Endothelial cell of umbilical vein (primary cell): ENCODE data around the gene COMMD10. TPM values are rescaled to one million over a fixed set of nuclear protein-coding genes. Genes with fewer than 3 reads are reported as not detected.

Experiments
- BruUV-seq: library from RNA; stranded (reverse); fragments of 400-500 nt; replicated peaks from 2 replicates; lab custom pipeline; 2021; lab: Mats Ljungman, UMichigan
- CTCF ChIA-PET: fragments of 300-600, 350-600 bp; sonication (Branson Sonifier 250); formaldehyde crosslinking; loops from one replicate; lab custom pipeline; 2021; ENCODE audit warnings: antibody characterized with exemption, inconsistent platforms; lab: Charles Lee
- POLR2A ChIA-PET: fragments of 300-600, 350-600 bp; sonication (Branson Sonifier 250); formaldehyde crosslinking; loops from one replicate; lab custom pipeline; 2021; ENCODE audit warnings: antibody characterized with exemption, inconsistent platforms; lab: Charles Lee
- DNase-seq: peaks from one replicate; pipeline ENCODE4 v3.0.0-alpha.2; 2011; ENCODE audit warnings: low read depth, low spot score
- FAIRE-seq: peaks from 2 replicates; lab custom pipeline; 2011; peaks lifted over from hg19 to GRCh38; lab: Jason Lieb, UNC
- H2AFZ ChIP-seq: 2 replicates; pipeline ENCODE4 v1.6.0; 2012; ENCODE audit warnings: low read depth, low read length, control low read depth, inconsistent platforms
- H3K27ac ChIP-seq: 2 replicates; pipeline ENCODE4 v1.5.1; 2011; ENCODE audit warnings: low read depth, mild to moderate bottlenecking, control low read depth, low read length, moderate library complexity; ENCODE audit not compliant: insufficient read depth
- H3K27me3 ChIP-seq, 2 experiments: 2 replicates each; pipeline versions ENCODE4 v1.6.0 to v1.6.1; 2011; ENCODE audit warnings: low read length in 2 of 2, mixed read lengths in 1 of 2; ENCODE audit not compliant: control insufficient read depth in 2 of 2, insufficient read depth in 2 of 2
- H3K36me3 ChIP-seq, 2 experiments: 2 replicates in 1 of 2; 3 replicates in 1 of 2; pipeline ENCODE4 v1.5.1; 2011; ENCODE audit warnings: low read length in 2 of 2, mild to moderate bottlenecking in 1 of 2, moderate library complexity in 1 of 2; ENCODE audit not compliant: control insufficient read depth in 2 of 2, insufficient read depth in 2 of 2; ENCODE audit errors: extremely low read depth in 1 of 2
- H3K4me1 ChIP-seq: 3 replicates; pipeline ENCODE4 v1.5.1; 2011; ENCODE audit warnings: mild to moderate bottlenecking, low read length; ENCODE audit not compliant: control insufficient read depth, insufficient read depth; ENCODE audit errors: extremely low read depth
- H3K4me2 ChIP-seq: 2 replicates; pipeline ENCODE4 v1.6.1; 2011; ENCODE audit warnings: low read length, control low read depth, mixed read lengths; ENCODE audit not compliant: insufficient read depth
- H3K4me3 ChIP-seq, 3 experiments: fragments of 200-600 bp in 1 of 3; sonication (generic), shearing (Covaris generic) in 1 of 3; replicated peaks in 1 of 3; 2 replicates each; pipeline ENCODE4 v1.5.1; 2011 to 2016; ENCODE audit warnings: control low read depth in 3 of 3, low read length in 3 of 3, mild to moderate bottlenecking in 2 of 3, inconsistent platforms in 1 of 3, low read depth in 1 of 3, moderate library complexity in 1 of 3; ENCODE audit not compliant: insufficient read depth in 1 of 3
- H3K79me2 ChIP-seq: 2 replicates; pipeline ENCODE4 v1.6.0; 2012; ENCODE audit warnings: low read length, inconsistent platforms; ENCODE audit not compliant: control insufficient read depth, insufficient read depth
- H3K9ac ChIP-seq: replicated peaks from 2 replicates; pipeline ENCODE3; 2011; ENCODE audit warnings: low read length, control low read depth; ENCODE audit not compliant: insufficient read depth; ENCODE audit errors: extremely low read depth
- H3K9me1 ChIP-seq: replicated peaks from 3 replicates; pipeline ENCODE4 v1.6.0; 2011; ENCODE audit warnings: mild to moderate bottlenecking, low read length; ENCODE audit not compliant: control insufficient read depth, insufficient read depth; ENCODE audit errors: extremely low read depth
- H3K9me3 ChIP-seq: replicated peaks from 2 replicates; pipeline ENCODE4 v1.5.1; 2012; ENCODE audit warnings: low read length, inconsistent platforms; ENCODE audit not compliant: control insufficient read depth, insufficient read depth
- H4K20me1 ChIP-seq: replicated peaks from 2 replicates; pipeline ENCODE3; 2011; ENCODE audit warnings: mild to moderate bottlenecking, low read length; ENCODE audit not compliant: control insufficient read depth, insufficient read depth; ENCODE audit errors: extremely low read depth
- EZH2 ChIP-seq: IDR thresholded peaks from 2 replicates; pipeline ENCODE4 v1.6.1; 2012; ENCODE audit warnings: borderline replicate concordance, low read depth, mild to moderate bottlenecking, moderate library complexity, low read length, inconsistent platforms; ENCODE audit not compliant: severe bottlenecking
- FOS ChIP-seq: IDR thresholded peaks from 2 replicates; pipeline ENCODE4 v1.6.1; 2011; ENCODE audit warnings: mild to moderate bottlenecking, low read length, moderate library complexity, borderline replicate concordance; ENCODE audit not compliant: insufficient read depth
- GATA2 ChIP-seq: IDR thresholded peaks from 2 replicates; pipeline ENCODE4 v1.7.0; 2011; ENCODE audit warnings: low read depth, mild to moderate bottlenecking, moderate library complexity, mixed read lengths, low read length; ENCODE audit not compliant: insufficient read length, insufficient read depth
- JUN ChIP-seq: IDR thresholded peaks from 2 replicates; pipeline ENCODE4 v1.6.1; 2011; ENCODE audit warnings: borderline replicate concordance, low read depth; ENCODE audit not compliant: insufficient read length, insufficient read depth
- MYC ChIP-seq: IDR thresholded peaks from one replicate; pipeline ENCODE4 v1.6.1; 2011; ENCODE audit warnings: mild to moderate bottlenecking, low read depth, low read length
- POLR2A ChIP-seq: IDR thresholded peaks from 2 replicates; pipeline ENCODE4 v1.6.1; 2012; ENCODE audit warnings: low read depth, mild to moderate bottlenecking, control low read depth, low read length
- POLR2AphosphoS5 ChIP-seq: IDR thresholded peaks from 2 replicates; pipeline ENCODE4 v1.6.1; 2012; ENCODE audit warnings: low read depth, mild to moderate bottlenecking, control low read depth, low read length, moderate library complexity; ENCODE audit not compliant: insufficient read depth
- dilution Hi-C: fragments of 300-500 bp; cut with MboI; formaldehyde crosslinking; loops from one replicate; pipeline ENCODE4 v1.15.0; 2019; ENCODE audit warnings: low sequenced_read_pairs; ENCODE audit not compliant: extremely low pct_ligation_motif_present
- intact Hi-C: fragments of 100-400 bp; cut with micrococcal nuclease; formaldehyde crosslinking; loops from one replicate; pipeline ENCODE4 v1.10.0; 2022
- polyA plus RNA-seq, 4 experiments: library from polyadenylated mRNA; depleted of rRNA in 3 of 4; stranded (reverse) in 3 of 4; unstranded in 1 of 4; fragments of >200 nt; gene quantifications; 2 replicates each; pipeline versions ENCODE4 v1.2.1 to v1.2.3, GENCODE V29; 2011 to 2012; ENCODE audit warnings: missing spikeins in 1 of 4
- total RNA-seq: library from RNA; stranded (reverse); gene quantifications from 2 replicates; pipeline ENCODE4 v1.2.3, GENCODE V29; 2021
- TF ChIP-seq, protein P1 (sequence below), 2 donors: IDR thresholded peaks; 1 replicate in 1 of 2; 2 replicates in 1 of 2; pipeline ENCODE4 v1.5.1; 2011; ENCODE audit warnings: low read length in 2 of 2, mild to moderate bottlenecking in 2 of 2, moderate library complexity in 2 of 2, control low read depth in 1 of 2, inconsistent platforms in 1 of 2, low read depth in 1 of 2; ENCODE audit not compliant: insufficient read depth in 1 of 2; ENCODE audit errors: extremely low read depth in 1 of 2
- TF ChIP-seq, protein P2 (sequence below): IDR thresholded peaks from 2 replicates; pipeline ENCODE4 v1.6.1; 2011; ENCODE audit not compliant: insufficient read depth, insufficient read length

Gene COMMD10
- total and polyA plus RNA-seq, 2 donors (not counting 3 experiments of a cell fraction or from before 2014, with no cell fraction given), result 12.5 to 27.0 TPM

DNA sequence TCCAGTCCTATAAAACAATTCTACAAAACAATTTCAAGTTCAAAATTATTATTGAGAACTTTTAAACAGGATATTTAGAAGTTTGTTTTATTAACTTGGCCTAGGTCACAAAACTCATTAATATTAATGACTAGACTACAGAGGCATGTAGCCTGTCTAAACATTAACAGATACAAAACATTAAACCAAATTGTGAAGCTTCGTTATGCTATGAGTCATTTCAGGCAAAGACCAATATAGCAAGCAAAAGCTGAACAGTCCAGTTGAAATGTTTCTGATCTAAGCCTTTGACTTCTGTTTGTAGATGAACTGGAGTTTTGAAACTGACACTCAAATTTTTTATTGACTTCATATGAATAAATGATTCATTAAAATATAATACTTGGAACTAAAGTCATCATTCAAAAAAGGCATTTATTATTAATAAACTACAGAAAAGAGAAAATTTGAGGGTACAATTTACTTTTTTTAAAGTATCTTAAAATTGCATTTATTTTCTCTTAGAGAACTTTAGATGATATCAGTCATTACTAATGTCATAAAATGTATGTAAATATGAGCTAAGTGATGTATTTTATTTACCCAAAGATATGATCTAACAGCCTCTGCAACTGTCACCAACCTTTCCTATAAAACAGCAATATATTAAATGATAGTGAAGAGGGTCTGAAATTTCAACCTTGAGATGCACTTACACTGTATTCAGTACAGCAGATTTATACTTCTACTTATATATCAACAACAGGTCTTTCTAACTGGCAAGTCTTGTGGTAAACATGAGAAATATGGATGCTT, 188.8 kb downstream of the COMMD10 start:
- H3K4me1 ChIP-seq, result no peaks in the 10 kb centered on the region
- DNase-seq (no peak), FAIRE-seq (no peak)
- H2AFZ ChIP-seq, result no peak overlapping the region
- H3K9me1 ChIP-seq, result no peaks in the 10 kb centered on the region
- no peak overlapping the region for H3K27ac ChIP-seq
- POLR2A ChIA-PET, result no interaction called here
- H3K4me3 ChIP-seq, result no peak overlapping the region
- TF ChIP-seq GATA2, result no peak
- no peak for TF ChIP-seq POLR2AphosphoS5
- no peak overlapping the region for H3K4me2 ChIP-seq
- H3K27me3 ChIP-seq, result no peaks in the 10 kb centered on the region
- CTCF ChIA-PET, result no interaction called here
- no peaks in the 10 kb centered on the region for H4K20me1 ChIP-seq
- no TSS peak for BruUV-seq
- no peaks in the 10 kb centered on the region for H3K9me3 ChIP-seq
- H3K9ac ChIP-seq, result no peak overlapping the region
- dilution Hi-C loops (no loop called here), intact Hi-C loops (no loop called here)
- no peaks in the 10 kb centered on the region for H3K36me3 ChIP-seq
- no peaks in the 10 kb centered on the region for H3K79me2 ChIP-seq

DNA sequence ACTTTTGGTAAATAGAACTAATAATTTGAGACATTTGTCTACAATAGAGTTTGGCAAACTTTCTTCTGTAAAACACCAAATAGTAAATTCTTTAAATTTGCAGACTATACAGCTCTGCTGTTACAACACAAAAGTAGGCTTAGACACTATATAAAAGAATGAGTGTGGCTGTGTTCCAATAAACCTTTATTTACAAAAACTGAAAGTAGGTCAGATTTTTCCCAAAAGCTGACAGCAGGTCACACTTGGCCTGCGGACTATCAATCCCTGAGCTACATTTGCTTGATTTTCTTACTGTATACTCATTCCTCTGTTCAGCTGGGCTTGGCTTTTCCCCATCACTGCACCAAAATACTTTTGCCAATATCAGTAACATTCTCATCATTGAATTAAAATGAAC, 189.4 kb downstream of the COMMD10 start:
- no peaks in the 10 kb centered on the region for H3K4me1 ChIP-seq
- no peaks in the 10 kb centered on the region for H3K36me3 ChIP-seq
- no peaks in the 10 kb centered on the region for H3K9me1 ChIP-seq
- H3K79me2 ChIP-seq, result no peaks in the 10 kb centered on the region
- H4K20me1 ChIP-seq, result no peaks in the 10 kb centered on the region
- ChIA-PET POLR2A (no interaction called here), CTCF (no interaction called here)
- DNase-seq (no peak), FAIRE-seq (no peak)
- TF ChIP-seq EZH2, result no peak
- TF ChIP-seq, protein P1, sequence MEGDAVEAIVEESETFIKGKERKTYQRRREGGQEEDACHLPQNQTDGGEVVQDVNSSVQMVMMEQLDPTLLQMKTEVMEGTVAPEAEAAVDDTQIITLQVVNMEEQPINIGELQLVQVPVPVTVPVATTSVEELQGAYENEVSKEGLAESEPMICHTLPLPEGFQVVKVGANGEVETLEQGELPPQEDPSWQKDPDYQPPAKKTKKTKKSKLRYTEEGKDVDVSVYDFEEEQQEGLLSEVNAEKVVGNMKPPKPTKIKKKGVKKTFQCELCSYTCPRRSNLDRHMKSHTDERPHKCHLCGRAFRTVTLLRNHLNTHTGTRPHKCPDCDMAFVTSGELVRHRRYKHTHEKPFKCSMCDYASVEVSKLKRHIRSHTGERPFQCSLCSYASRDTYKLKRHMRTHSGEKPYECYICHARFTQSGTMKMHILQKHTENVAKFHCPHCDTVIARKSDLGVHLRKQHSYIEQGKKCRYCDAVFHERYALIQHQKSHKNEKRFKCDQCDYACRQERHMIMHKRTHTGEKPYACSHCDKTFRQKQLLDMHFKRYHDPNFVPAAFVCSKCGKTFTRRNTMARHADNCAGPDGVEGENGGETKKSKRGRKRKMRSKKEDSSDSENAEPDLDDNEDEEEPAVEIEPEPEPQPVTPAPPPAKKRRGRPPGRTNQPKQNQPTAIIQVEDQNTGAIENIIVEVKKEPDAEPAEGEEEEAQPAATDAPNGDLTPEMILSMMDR (IDR thresholded peaks at IDR 0.05; ENCODE audit: extremely low read depth in 1 of 2, insufficient read depth in 1 of 2, low read depth in 1 of 2, low read length in 2 of 2), result no peak
- TF ChIP-seq, protein P2, sequence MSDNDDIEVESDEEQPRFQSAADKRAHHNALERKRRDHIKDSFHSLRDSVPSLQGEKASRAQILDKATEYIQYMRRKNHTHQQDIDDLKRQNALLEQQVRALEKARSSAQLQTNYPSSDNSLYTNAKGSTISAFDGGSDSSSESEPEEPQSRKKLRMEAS, result no peak
- no peak for TF ChIP-seq FOS
- TF ChIP-seq POLR2AphosphoS5, result no peak
- TF ChIP-seq MYC, result no peak
- no peak for TF ChIP-seq POLR2A
- TF ChIP-seq JUN, result no peak
- no peak overlapping the region for H3K9ac ChIP-seq
- BruUV-seq, result no TSS peak
- H2AFZ ChIP-seq, result no peak overlapping the region
- no peaks in the 10 kb centered on the region for H3K27me3 ChIP-seq
- H3K4me2 ChIP-seq, result no peak overlapping the region
- no peaks in the 10 kb centered on the region for H3K9me3 ChIP-seq
- dilution Hi-C loops (no loop called here), intact Hi-C loops (no loop called here)
- H3K4me3 ChIP-seq, result no peak overlapping the region
- no peak overlapping the region for H3K27ac ChIP-seq
